Measurements from ENCODE around the gene DDTL.

DDTL gene

GRCh38 chr22:24005201-24005600, 38.5 kb downstream of the DDTL start, which contains the start of gene GSTT4:
Gene GSTT4, minus strand, starts transcription at chr22:24005453. Its CDS starts 97 bp downstream, at chr22:24005356.
- DNase-seq (ENCODE audit: low read depth in 2 of 2, low spot score in 1 of 2) = no peak

DNA sequence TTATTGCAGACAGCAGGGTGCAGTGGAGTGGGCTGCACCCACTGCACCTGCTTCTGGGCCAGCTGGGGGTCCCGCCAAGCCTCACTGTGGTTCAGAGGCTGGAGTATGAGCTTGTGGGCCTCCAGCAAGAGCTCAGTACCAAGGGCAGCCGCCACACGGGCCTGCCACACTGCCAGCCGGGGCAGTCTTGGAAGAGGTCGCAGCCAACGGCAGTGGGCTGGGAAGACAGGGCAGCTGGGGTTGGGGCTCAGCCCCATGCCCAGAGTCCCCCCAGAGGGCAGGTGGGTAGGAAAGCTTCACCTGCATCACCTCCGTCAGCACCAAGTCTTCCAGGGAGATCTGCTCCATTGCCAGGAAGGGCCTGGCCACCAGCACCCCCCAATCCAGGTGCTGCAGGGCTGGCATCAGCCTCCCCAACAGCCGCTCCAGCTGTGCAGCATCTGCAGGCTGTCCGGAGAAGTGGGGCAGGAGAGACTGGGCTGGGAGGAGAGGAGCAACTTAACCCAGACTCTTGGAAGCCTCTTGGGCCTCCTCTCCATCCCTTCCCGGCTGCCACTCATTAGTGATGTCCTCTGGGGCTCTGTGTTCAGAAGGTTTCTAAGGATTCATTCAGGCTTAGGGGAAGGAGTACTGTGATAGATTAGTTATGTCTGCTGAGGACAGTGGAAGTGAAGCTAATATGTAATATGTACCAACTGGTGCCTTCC, 39.7 kb downstream of the DDTL start:
- no peak for DNase-seq (ENCODE audit: low read depth in 2 of 2, low spot score in 1 of 2)

DNA sequence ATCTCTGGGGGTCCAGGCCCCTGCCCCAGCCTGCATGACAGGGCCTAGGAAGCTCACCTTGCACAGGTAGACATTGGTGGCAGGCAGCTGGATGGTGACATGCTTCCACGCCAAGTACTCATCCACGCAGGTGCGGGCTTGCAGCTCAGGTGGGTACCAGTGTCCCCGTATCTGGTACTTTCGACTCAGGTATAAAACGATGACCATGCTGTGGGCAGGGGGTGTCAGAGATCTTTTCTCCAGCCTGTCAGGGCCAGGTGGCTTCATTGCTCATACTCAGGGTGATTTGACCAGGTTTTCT, 40.2 kb downstream of the DDTL start:
- no peak for DNase-seq (ENCODE audit: low read depth in 2 of 2, low spot score in 1 of 2)

DNA sequence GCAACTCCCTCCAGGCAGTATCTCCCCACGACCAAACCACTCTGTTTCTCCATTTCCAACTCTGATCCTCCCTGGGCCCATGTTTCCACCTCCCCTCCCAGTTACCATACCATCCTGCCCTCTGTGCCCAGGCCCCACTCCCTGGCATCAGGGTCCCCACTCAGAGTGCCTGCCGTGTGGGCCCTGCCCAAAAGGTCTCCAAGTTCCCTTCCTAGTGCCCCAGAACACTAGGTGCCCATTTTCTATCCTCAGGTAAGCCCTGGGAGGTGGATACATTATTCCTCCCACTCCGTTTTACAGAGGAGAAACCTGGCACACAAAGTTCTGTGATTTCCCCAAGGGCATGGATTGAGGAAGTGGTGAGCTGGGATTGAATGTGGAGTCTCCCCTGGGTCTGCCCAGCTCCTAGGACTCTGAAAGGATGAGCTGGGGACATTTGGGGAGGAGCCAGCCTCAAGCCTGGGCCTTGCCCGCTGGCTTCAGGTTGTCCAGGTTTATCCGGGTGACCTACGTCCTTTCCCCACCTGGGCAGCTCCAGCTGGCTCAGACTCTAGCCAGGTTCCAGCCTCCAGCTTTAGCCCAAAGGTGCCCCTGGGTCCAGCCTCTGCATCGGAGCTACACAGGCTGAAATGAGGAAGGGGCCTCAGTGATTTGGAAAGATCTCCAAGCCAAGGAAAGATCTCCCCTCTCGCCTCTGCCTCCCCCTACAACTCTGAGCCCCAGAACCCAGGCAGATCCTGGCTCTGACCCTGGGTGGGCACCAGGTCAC, 40.7 kb downstream of the DDTL start:
- no peak for DNase-seq (ENCODE audit: low read depth in 2 of 2, low spot score in 1 of 2)

GRCh38 chr22:24008022-24008283, 41.3 kb downstream of the DDTL start:
- no peak for DNase-seq (ENCODE audit: low read depth in 2 of 2, low spot score in 1 of 2)

DNA sequence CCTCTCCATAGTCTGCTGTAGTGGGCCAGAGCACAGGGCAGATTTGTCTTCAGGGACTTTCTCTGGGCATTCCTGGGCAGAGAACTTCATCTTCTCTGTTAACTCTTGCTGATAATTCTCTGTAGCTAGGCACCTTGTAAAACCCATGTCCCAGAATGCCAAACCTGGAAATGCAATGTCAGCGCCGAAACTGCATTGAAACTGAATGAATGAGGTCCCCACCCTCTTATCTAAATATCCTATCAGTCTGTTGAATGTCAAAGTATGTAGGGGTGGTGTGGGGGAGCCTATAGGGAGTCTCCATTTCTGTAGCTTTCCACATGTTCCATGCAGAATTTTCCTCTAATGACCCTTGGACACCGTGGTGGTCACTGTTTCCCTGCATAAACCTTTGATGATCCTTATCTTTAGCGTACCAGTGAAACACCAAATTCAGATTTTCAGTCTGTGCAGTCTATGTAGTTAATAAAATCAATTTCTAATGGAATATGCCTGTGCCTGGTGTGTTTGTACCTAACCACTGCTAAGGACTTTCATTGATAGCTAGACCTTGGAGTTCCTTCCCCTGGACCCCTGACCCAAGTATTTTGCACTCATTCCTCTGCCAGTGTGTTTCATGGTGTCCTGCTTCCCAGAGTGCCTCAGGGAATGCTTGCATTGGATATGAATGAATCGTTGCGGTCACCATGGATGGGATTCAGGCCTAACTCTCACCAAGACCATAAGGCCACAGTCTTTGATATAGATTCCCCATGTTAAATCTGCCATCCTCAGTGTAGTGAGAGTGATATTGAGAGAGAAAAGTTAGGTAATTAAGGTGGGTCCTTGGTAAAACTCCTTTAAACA, 41.9 kb downstream of the DDTL start:
- no peak for DNase-seq (ENCODE audit: low read depth in 2 of 2, low spot score in 1 of 2)

- no peak for DNase-seq (ENCODE audit: low read depth in 2 of 2, low spot score in 1 of 2)
Observed at GRCh38 chr22:24009227-24010017, 42.7 kb downstream of the DDTL start.

DNA sequence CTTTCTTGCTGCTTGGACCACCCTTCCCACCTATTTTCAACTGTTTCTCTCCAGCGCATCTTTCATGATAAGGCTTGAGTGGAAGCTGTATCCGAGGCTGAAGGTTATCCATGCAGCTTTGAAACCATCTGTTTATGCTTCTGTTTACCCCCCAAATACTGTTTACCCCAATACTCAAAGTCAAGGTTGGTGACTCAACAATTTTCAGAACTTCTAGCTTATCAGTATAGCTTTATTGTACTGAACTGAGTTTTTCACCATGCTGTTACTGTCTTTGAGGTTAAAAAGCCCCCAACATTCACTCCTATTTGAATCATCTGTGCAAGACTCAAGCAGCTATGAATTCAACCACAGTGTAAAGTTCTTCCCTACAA, 43.3 kb downstream of the DDTL start:
- no peak for DNase-seq (ENCODE audit: low read depth in 2 of 2, low spot score in 1 of 2)

GRCh38 chr22:24011735-24012068, 45.0 kb downstream of the DDTL start:
- no peak for DNase-seq (ENCODE audit: low read depth in 2 of 2, low spot score in 1 of 2)

GRCh38 chr22:24016156-24016555, 49.5 kb downstream of the DDTL start:
- DNase-seq (ENCODE audit: low read depth in 2 of 2, low spot score in 1 of 2) = no peak

DNA sequence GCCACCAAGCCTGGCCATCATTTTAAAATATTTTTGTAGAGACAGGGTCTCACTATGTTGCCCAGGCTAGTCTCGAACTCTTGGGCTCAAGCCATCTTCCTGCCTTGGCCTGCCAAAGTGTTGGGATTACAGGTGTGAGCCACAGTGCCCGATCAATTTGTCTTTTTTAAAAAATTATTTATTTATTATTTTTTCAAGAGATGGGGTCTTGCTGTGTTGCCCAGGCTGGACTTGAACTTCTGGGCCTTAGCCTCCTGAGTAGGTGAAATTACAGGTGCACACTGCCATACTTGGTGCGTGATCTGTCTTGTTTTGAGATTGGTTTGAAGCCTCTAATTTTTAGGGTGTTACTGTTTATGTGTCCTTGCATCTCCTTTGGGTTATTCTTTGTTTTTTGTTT, 54.6 kb downstream of the DDTL start:
- DNase-seq (ENCODE audit: low read depth in 2 of 2, low spot score in 1 of 2) = no peak
